ENCODE results near the gene LCE1F. TPM values are rescaled to one million over a fixed set of nuclear protein-coding genes. Genes with fewer than 3 reads are reported as not detected.

The LCE1F gene
- not detected in 2 replicates for total RNA-seq
- long read RNA-seq: 0 reads

- Mint-ChIP-seq H3K4me1 (ENCODE audit: unreplicated experiment) (no peaks in the 10 kb centered on the region), H3K27ac (ENCODE audit: unreplicated experiment) (no peak within 1 kb of the TSS), H3K36me3 (ENCODE audit: unreplicated experiment) (no peaks in the 10 kb centered on the region), H3K9me3 (ENCODE audit: unreplicated experiment) (peaks cover 15% of the 10 kb centered on the region), H3K4me3 (ENCODE audit: unreplicated experiment) (no peak within 1 kb of the TSS), H3K27me3 (ENCODE audit: unreplicated experiment) (no peaks in the 10 kb centered on the region)
- no peak for TF ChIP-seq CTCF (IDR thresholded peaks at IDR 0.05)
- no peak for DNase-seq (ENCODE audit: extremely low spot score, unreplicated experiment)
Observed at GRCh38 chr1:152774875-152775274, at the start of gene LCE1F. LCE1F (plus strand) TSS chr1:152775140; CDS start chr1:152776372, 1,232 bp downstream.

GRCh38 chr1:152725261-152725660 is 49.7 kb upstream of the LCE1F start:
- H3K4me1 Mint-ChIP-seq (ENCODE audit: unreplicated experiment): no peaks in the 10 kb centered on the region
- H3K27ac Mint-ChIP-seq (ENCODE audit: unreplicated experiment): no peak overlapping the region
- H3K9me3 Mint-ChIP-seq (ENCODE audit: unreplicated experiment): no peaks in the 10 kb centered on the region
- H3K27me3 Mint-ChIP-seq (ENCODE audit: unreplicated experiment): no peaks in the 10 kb centered on the region
- no peak overlapping the region for H3K4me3 Mint-ChIP-seq (ENCODE audit: unreplicated experiment)
- no peaks in the 10 kb centered on the region for H3K36me3 Mint-ChIP-seq (ENCODE audit: unreplicated experiment)
- no peak for TF ChIP-seq CTCF (IDR thresholded peaks at IDR 0.05)
- DNase-seq (ENCODE audit: extremely low spot score, unreplicated experiment): no peak

GRCh38 chr1:152728986-152729385 is 46.0 kb upstream of the LCE1F start:
- H3K9me3 Mint-ChIP-seq (ENCODE audit: unreplicated experiment): no peaks in the 10 kb centered on the region

GRCh38 chr1:152735648-152736047 is 39.3 kb upstream of the LCE1F start:
- no peak for DNase-seq (ENCODE audit: extremely low spot score, unreplicated experiment)
- H3K9me3 Mint-ChIP-seq (ENCODE audit: unreplicated experiment): peaks cover 20% of the 10 kb centered on the region

More at GRCh38 chr1:152728986-152729385, 46.0 kb upstream of the LCE1F start:
- DNase-seq (ENCODE audit: extremely low spot score, unreplicated experiment): no peak
- no peaks in the 10 kb centered on the region for H3K27me3 Mint-ChIP-seq (ENCODE audit: unreplicated experiment)
- H3K4me1 Mint-ChIP-seq (ENCODE audit: unreplicated experiment): no peaks in the 10 kb centered on the region
- no peak overlapping the region for H3K27ac Mint-ChIP-seq (ENCODE audit: unreplicated experiment)
- no peak for TF ChIP-seq CTCF (IDR thresholded peaks at IDR 0.05)
- no peaks in the 10 kb centered on the region for H3K36me3 Mint-ChIP-seq (ENCODE audit: unreplicated experiment)
- no peak overlapping the region for H3K4me3 Mint-ChIP-seq (ENCODE audit: unreplicated experiment)

GRCh38 chr1:152737997-152738396 is 36.9 kb upstream of the LCE1F start:
- DNase-seq (ENCODE audit: extremely low spot score, unreplicated experiment): no peak
- TF ChIP-seq CTCF (IDR thresholded peaks at IDR 0.05): no peak
- H3K9me3 Mint-ChIP-seq (ENCODE audit: unreplicated experiment): peaks cover 30% of the 10 kb centered on the region

More at GRCh38 chr1:152735648-152736047, 39.3 kb upstream of the LCE1F start:
- Mint-ChIP-seq H3K4me3 (ENCODE audit: unreplicated experiment) (no peak overlapping the region), H3K36me3 (ENCODE audit: unreplicated experiment) (no peaks in the 10 kb centered on the region), H3K27ac (ENCODE audit: unreplicated experiment) (no peak overlapping the region), H3K4me1 (ENCODE audit: unreplicated experiment) (no peaks in the 10 kb centered on the region), H3K27me3 (ENCODE audit: unreplicated experiment) (no peaks in the 10 kb centered on the region)
- no peak for TF ChIP-seq CTCF (IDR thresholded peaks at IDR 0.05)

More at GRCh38 chr1:152737997-152738396, 36.9 kb upstream of the LCE1F start:
- Mint-ChIP-seq H3K4me3 (ENCODE audit: unreplicated experiment) (no peak overlapping the region), H3K27me3 (ENCODE audit: unreplicated experiment) (no peaks in the 10 kb centered on the region), H3K36me3 (ENCODE audit: unreplicated experiment) (no peaks in the 10 kb centered on the region), H3K27ac (ENCODE audit: unreplicated experiment) (no peak overlapping the region), H3K4me1 (ENCODE audit: unreplicated experiment) (no peaks in the 10 kb centered on the region)
